Myocyte (in vitro differentiated cells): ENCODE data around the gene EPSTI1. TPM values are rescaled to one million over a fixed set of nuclear protein-coding genes. Genes with fewer than 3 reads are reported as not detected.
A peak's percentile ranks its signal among the peaks of the same experiment; 100 is the strongest.
"Not testable (repeated sequence)": the region's sequence is repeated elsewhere in the genome, so short reads cannot be mapped to it uniquely, and the experiment has no call there.

Experiments
- DNase-seq: peaks from one replicate; pipeline ENCODE4 v3.0.0-alpha.2; 2012; ENCODE audit warnings: low read depth
- total RNA-seq: library from RNA; depleted of rRNA; stranded (reverse); fragments of >200 nt; gene quantifications from 2 replicates; pipeline ENCODE4 v1.2.3, GENCODE V29; 2014

The EPSTI1 gene
- total RNA-seq, 1 donor from 2014 or later = 5.5 TPM

- no peak for DNase-seq
These were observed 92.8 kb downstream of the EPSTI1 start for GRCh38 chr13:42899266-42899665.

GRCh38 chr13:42895776-42896175, 96.3 kb downstream of the EPSTI1 start:
- no peak for DNase-seq

GRCh38 chr13:42894765-42895243, 97.2 kb downstream of the EPSTI1 start:
- peak; percentile 91 for DNase-seq

- DNase-seq = peak; percentile 36
These were observed 98.8 kb downstream of the EPSTI1 start for GRCh38 chr13:42893214-42893671.

- DNase-seq = no peak
These were observed 99.3 kb downstream of the EPSTI1 start for GRCh38 chr13:42892760-42893159.

GRCh38 chr13:42891591-42891990, 100.5 kb downstream of the EPSTI1 start:
- no peak for DNase-seq

GRCh38 chr13:42885325-42885724, 106.7 kb downstream of the EPSTI1 start:
- DNase-seq = no peak

GRCh38 chr13:42883771-42884467, 108.1 kb downstream of the EPSTI1 start:
- DNase-seq = peak; percentile 95

GRCh38 chr13:42883142-42883541, 108.9 kb downstream of the EPSTI1 start:
- DNase-seq = no peak

- DNase-seq = no peak
These were observed 111.9 kb downstream of the EPSTI1 start for GRCh38 chr13:42880056-42880605.

GRCh38 chr13:42878721-42879120, 113.3 kb downstream of the EPSTI1 start:
- no peak for DNase-seq

GRCh38 chr13:42876887-42877545, 115.0 kb downstream of the EPSTI1 start:
- DNase-seq = no peak

- DNase-seq = no peak
These were observed 115.7 kb downstream of the EPSTI1 start for GRCh38 chr13:42876270-42876714.

GRCh38 chr13:42875475-42876269, 116.4 kb downstream of the EPSTI1 start:
- no peak for DNase-seq

- no peak for DNase-seq
These were observed 117.8 kb downstream of the EPSTI1 start for GRCh38 chr13:42874221-42874620.

GRCh38 chr13:42873081-42873480, 119.0 kb downstream of the EPSTI1 start:
- DNase-seq = no peak

GRCh38 chr13:42867232-42867631, 124.8 kb downstream of the EPSTI1 start:
- DNase-seq = no peak

- peak; percentile 60 for DNase-seq
These were observed 126.3 kb downstream of the EPSTI1 start for GRCh38 chr13:42865768-42866102.

GRCh38 chr13:42864952-42865767, 126.9 kb downstream of the EPSTI1 start:
- no peak for DNase-seq

GRCh38 chr13:42862370-42862769, 129.7 kb downstream of the EPSTI1 start:
- not testable (repeated sequence) for DNase-seq

GRCh38 chr13:42860485-42860884, 131.6 kb downstream of the EPSTI1 start:
- no peak for DNase-seq
